Measurements from ENCODE around the gene LTBP1. TPM values are rescaled to one million over a fixed set of nuclear protein-coding genes. Genes with fewer than 3 reads are reported as not detected.

The LTBP1 gene
- total and polyA plus RNA-seq, 2 experiments from 2014 or later = 35.6 to 68.9 TPM

GRCh38 chr2:33321236-33321771, 374.6 kb downstream of the LTBP1 start:
- Histone ChIP-seq H2AFZ (no peak overlapping the region), H3K27ac (no peak overlapping the region), H3K9me2 (replicated peaks; ENCODE audit: insufficient read depth) (no peaks in the 10 kb centered on the region), H3K27me3 (no peaks in the 10 kb centered on the region), H4K20me1 (ENCODE audit: insufficient read depth, poor library complexity, severe bottlenecking) (no peaks in the 10 kb centered on the region), H3K4me3 (no peak overlapping the region), H3K79me2 (no peaks in the 10 kb centered on the region), H3K4me2 (no peak overlapping the region), H3K4me1 (ENCODE audit: insufficient read depth) (no peaks in the 10 kb centered on the region), H3K36me3 (replicated peaks; ENCODE audit: insufficient read depth, low read depth) (no peaks in the 10 kb centered on the region), H3K9me3 (ENCODE audit: low read depth) (no peaks in the 10 kb centered on the region)
- TF ChIP-seq CTCF (IDR thresholded peaks at IDR 0.05; ENCODE audit: poor library complexity) (no peak), EZH2phosphoT487 (IDR thresholded peaks at IDR 0.05; ENCODE audit: low read depth, severe bottlenecking, unreplicated experiment) (no peak), EZH2 (IDR thresholded peaks at IDR 0.05; ENCODE audit: borderline replicate concordance) (no peak)
- 80% methylated on average over 8 of the region's 8 CpGs for WGBS (ENCODE audit: low lambda C conversion rate, missing lambda C conversion rate)
- no peak for DNase-seq (ENCODE audit: low spot score)

- 69% methylated on average over 3 of the region's 3 CpGs for WGBS (ENCODE audit: low lambda C conversion rate, missing lambda C conversion rate)
- no peak overlapping the region for H3K4me3 ChIP-seq
- H3K36me3 ChIP-seq (replicated peaks; ENCODE audit: insufficient read depth, low read depth) = no peaks in the 10 kb centered on the region
- no peaks in the 10 kb centered on the region for H4K20me1 ChIP-seq (ENCODE audit: insufficient read depth, poor library complexity, severe bottlenecking)
- H3K9me2 ChIP-seq (replicated peaks; ENCODE audit: insufficient read depth) = no peaks in the 10 kb centered on the region
- H3K9me3 ChIP-seq (ENCODE audit: low read depth) = no peaks in the 10 kb centered on the region
- no peak overlapping the region for H3K4me2 ChIP-seq
- no peaks in the 10 kb centered on the region for H3K27me3 ChIP-seq
- DNase-seq (ENCODE audit: low spot score) = no peak
- no peak overlapping the region for H3K27ac ChIP-seq
- no peaks in the 10 kb centered on the region for H3K79me2 ChIP-seq
- H3K4me1 ChIP-seq (ENCODE audit: insufficient read depth) = no peaks in the 10 kb centered on the region
- no peak overlapping the region for H2AFZ ChIP-seq
- TF ChIP-seq EZH2phosphoT487 (IDR thresholded peaks at IDR 0.05; ENCODE audit: low read depth, severe bottlenecking, unreplicated experiment) = no peak
- TF ChIP-seq CTCF (IDR thresholded peaks at IDR 0.05; ENCODE audit: poor library complexity) = no peak
- no peak for TF ChIP-seq EZH2 (IDR thresholded peaks at IDR 0.05; ENCODE audit: borderline replicate concordance)
These were observed 375.2 kb downstream of the LTBP1 start for GRCh38 chr2:33321876-33322483.

- no peak overlapping the region for H2AFZ ChIP-seq
- H3K27me3 ChIP-seq = no peaks in the 10 kb centered on the region
- no peak for DNase-seq (ENCODE audit: low spot score)
- no peak overlapping the region for H3K4me2 ChIP-seq
- H4K20me1 ChIP-seq (ENCODE audit: insufficient read depth, poor library complexity, severe bottlenecking) = no peaks in the 10 kb centered on the region
- no peaks in the 10 kb centered on the region for H3K9me2 ChIP-seq (replicated peaks; ENCODE audit: insufficient read depth)
- no peak for TF ChIP-seq EZH2 (IDR thresholded peaks at IDR 0.05; ENCODE audit: borderline replicate concordance)
- TF ChIP-seq CTCF (IDR thresholded peaks at IDR 0.05; ENCODE audit: poor library complexity) = no peak
- no peak for TF ChIP-seq EZH2phosphoT487 (IDR thresholded peaks at IDR 0.05; ENCODE audit: low read depth, severe bottlenecking, unreplicated experiment)
- H3K79me2 ChIP-seq = no peaks in the 10 kb centered on the region
- no peak overlapping the region for H3K27ac ChIP-seq
- no peak overlapping the region for H3K4me3 ChIP-seq
- H3K36me3 ChIP-seq (replicated peaks; ENCODE audit: insufficient read depth, low read depth) = no peaks in the 10 kb centered on the region
- H3K4me1 ChIP-seq (ENCODE audit: insufficient read depth) = no peaks in the 10 kb centered on the region
- H3K9me3 ChIP-seq (ENCODE audit: low read depth) = no peaks in the 10 kb centered on the region
- 91% methylated on average over 6 of the region's 6 CpGs for WGBS (ENCODE audit: low lambda C conversion rate, missing lambda C conversion rate)
These were observed 375.9 kb downstream of the LTBP1 start for GRCh38 chr2:33322612-33323011.

All from hepatocyte (in vitro differentiated cells).